ENCODE measurements around the gene ZNF823. TPM values are rescaled to one million over a fixed set of nuclear protein-coding genes. Genes with fewer than 3 reads are reported as not detected.
"Not testable (repeated sequence)": the region's sequence is repeated elsewhere in the genome, so short reads cannot be mapped to it uniquely, and the experiment has no call there.

The ZNF823 gene
- total RNA-seq (2014; rRNA removed; shearing (Covaris generic)) = 0.10 TPM in 1 of 2 replicates, not detected in the other
- 1.2 TPM in 1 of 2 replicates, not detected in the other for polyA plus RNA-seq (2014; cell fraction: nucleus; rRNA removed)

DNA sequence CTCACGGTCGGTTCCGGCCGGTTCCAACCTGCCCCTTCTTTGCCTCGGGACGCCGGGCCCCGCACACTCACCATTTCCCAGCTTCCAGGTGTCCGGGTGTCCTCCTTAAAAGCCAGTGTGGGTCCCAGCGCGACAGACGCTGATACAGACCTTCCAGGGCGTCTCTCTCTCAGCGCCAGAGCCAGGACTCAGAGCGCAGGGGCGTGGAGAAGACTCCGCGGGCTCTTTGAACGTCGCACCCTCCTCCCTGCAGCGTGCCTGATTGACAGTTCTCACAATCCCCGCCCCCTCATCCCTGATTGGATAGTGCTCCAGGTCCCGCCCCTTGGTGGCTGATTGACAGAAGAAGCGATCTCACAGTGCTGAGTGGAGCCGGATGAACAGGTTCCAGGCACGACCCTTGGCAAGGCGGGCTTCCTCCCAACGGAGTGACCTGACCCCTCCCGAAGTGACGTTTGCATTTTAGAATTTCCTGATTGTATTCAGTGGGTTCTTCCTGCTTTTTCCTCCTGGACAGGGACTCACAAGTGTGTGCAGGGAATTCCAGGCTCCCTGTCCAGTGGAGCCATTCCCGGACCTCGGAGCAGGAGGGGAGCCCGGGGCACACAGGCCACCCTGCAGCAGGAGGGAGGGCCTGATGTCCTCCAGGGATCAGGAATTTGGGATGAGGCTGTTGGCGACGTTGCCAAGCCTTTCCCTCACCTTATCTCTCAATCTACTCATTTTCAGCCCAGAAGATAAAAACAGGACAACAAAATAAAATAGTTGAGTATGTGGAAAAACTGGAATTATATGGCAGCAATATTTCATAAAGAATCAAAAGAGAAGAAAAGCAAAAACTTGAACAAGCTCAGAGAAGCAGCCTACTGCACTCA lies at the start of gene ZNF823:
Gene ZNF823, minus strand, starts transcription at position 201 of the 875 bp plus-strand sequence. Its CDS starts 127 bp downstream, at position 74.
- peak; percentile 32 for DNase-seq (ENCODE audit: extremely low read depth, low read depth)

DNA sequence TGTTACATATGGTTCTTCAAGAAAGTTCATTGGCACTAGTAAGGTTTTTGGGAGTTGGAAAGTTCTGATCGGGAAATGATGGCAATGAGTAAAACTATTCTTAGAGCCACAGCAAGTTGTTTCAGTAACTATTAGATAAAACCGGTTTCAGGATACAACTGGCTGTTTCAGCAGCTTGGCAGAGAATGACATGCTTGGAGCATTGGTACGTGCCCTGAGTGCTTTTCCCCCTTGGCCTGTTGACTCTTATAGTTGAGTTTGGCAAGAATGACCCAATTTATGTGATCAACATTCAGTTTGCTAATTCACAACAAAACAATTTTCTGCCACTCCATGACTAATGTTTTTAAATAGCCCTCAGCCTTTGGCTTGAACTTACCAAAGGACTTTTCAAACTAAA lies 48.8 kb upstream of the ZNF823 start:
- no peak for DNase-seq (ENCODE audit: extremely low read depth, low read depth)

DNA sequence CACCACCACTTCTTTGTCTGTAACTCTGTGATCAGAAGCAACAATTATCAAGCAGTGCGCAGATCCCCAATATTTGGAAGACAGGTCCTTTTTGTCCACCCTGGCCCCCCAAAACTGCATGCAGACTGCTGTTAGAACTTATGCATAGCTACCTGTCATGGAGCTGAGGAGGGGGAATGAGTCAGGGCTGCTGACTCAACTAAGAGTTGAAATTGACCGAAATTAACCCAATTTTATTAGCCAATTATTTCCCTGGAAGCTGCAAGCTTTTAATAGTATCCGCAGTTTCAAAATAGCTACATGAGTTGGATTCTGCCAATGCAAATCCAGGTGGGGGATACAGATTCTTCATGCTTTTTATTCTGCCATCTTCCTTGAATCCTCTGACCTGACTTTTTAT lies 45.6 kb upstream of the ZNF823 start:
- DNase-seq (ENCODE audit: extremely low read depth, low read depth) = no peak

DNA sequence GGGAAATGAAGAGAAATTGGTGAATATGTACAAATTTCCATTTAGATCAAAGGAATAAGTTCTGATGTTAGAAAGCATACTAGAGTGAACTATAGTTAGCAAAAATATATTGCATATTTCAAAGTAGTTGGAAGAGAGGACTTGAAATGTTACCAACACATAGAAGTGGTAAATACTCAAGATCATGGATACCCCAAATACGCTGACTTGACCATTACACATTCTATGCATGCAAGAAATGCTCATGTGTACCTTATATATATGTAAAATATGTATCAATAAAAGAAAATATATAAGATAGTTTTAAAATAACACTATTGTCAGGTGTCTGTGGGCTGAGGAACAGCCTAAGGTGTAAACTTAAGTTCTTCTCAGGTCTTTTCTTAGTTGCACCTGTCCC lies 45.0 kb upstream of the ZNF823 start:
- DNase-seq (ENCODE audit: extremely low read depth, low read depth) = no peak

DNA sequence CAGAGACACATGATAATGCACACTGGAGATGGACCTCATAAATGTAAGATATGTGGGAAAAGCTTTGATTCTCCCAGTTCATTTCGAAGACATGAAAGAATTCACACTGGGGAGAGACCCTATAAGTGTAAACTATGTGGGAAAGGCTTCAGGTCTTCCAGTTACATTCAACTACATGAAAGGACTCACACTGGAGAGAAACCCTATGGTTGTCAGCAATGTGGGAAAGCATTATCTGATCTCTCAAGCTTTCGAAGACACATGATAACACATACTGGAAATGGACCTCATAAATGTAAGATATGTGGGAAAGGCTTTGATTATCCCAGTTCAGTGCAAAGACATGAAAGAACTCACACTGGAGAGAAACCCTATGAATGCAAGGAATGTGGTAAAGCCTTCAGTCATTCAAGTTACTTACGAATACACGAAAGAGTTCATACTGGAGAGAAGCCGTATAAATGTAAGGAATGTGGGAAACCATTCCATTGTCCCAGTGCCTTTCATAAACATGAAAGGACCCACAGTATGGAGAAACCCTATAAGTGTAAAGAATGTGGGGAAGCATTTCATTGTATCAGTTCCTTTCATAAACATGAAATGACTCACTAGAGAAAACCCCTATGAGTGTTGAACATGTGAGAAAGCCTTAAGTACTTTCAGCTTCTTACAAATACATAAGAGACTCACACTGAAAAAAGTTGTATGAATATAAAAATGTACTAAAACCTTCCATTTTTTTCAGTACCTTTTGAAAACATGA lies 42.7 kb upstream of the ZNF823 start:
- DNase-seq (ENCODE audit: extremely low read depth, low read depth) = no peak

DNA sequence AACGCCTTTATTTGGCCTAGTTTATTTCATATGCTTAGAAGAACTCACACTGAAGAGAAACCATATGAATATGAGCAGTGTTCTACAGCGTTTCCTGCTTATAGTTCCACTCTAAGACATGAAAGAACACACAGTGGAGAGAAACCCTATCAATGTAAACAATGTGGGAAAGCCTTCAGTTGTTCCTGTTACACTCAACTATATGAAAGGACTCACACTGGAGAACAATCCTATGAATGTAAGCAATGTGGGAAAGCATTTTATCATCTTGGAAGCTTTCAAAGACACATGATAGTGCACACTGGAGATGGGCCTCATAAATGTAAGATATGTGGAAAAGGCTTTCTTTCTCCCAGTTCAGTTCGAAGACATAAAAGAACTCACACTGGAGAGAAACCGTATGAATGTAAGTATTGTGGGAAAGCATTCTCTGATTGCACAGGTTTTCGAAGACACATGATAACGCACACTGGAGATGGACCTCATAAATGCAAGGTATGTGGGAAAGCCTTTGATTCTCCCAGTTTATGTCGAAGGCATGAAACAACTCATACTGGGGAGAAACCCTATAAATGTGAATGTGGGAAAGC lies 41.8 kb upstream of the ZNF823 start:
- no peak for DNase-seq (ENCODE audit: extremely low read depth, low read depth)

DNA sequence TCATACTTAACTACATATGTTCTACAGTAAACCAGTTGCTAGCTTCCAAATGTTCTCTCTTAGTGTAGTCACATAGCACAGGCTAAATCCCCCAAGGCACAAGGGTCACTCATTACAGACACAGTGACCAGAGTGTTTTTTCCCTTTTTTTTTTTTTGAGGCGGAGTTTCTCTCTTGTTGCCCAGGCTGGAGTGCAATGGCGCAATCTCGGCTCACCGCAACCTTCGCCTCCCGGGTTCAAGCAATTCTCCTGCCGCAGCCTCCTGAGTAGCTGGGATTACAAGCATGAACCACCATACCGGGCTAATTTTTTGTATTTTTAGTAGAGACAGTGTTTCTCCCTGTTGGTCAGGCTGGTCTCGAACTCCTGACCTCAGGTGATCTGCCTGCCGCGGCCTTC lies 37.9 kb upstream of the ZNF823 start:
- not testable (repeated sequence) for DNase-seq (ENCODE audit: extremely low read depth, low read depth)

DNA sequence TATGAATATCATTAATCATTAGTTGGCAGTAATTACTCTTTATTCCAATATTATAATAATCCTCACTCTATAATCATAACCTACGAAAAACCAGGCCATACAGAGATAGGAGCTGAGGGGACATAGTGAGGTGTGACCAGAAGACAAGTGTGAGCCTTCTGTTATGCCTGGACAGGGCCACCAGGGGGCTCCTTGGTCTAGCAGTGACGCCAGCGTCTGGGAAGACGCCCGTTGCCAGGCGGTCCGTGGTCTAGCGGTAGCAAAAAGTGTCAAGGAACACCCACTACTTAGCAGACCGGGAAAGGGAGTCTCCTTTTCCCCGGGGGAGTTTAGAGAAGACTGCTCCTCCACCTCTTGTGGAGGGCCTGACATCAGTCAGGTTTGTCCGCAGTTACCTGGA lies 32.8 kb upstream of the ZNF823 start:
- not testable (repeated sequence) for DNase-seq (ENCODE audit: extremely low read depth, low read depth)

DNA sequence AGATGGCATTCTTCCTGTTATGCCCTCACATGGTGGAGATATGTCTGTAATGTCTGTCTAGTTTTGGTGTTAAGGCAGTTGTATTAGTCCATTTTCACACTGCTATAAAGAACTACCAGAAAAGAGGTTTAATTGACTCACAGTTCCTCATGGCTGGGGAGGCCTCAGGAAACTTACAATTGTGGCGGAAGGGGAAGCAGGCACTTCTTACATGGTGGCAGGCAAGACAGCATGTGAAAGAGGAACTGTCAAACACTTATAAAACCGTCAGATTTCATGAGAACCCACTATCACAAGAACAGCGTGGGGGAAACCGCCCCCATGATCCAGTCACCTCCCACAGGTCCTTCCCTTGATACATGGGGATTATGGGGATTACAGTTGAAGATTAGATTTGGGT lies 31.2 kb upstream of the ZNF823 start:
- DNase-seq (ENCODE audit: extremely low read depth, low read depth) = no peak

DNA sequence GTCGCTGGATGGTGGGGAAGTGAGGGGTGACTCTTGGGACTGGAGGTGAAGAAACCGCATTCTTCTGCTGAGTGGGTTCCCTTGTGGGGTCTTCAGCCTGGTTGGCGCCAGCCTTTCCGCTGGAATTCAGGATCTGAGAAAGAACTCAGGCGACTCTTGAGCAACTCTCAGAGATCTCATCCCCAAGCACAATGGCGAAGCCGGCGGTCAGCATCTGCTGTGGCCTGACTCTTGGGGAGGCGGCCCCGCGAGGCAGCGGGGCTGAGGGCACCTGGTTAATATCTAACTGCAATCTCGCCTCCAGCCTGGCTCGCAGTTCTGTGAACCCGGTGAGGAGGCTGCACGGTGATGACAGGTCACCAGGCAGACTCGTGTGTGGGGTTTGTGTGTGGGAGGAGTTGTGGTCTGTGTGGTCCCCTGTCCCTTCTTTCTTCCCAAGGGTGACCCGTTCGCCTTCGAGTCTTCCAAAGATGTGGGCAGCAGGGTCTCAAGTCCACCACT lies 28.9 kb upstream of the ZNF823 start:
- DNase-seq (ENCODE audit: extremely low read depth, low read depth) = no peak

DNA sequence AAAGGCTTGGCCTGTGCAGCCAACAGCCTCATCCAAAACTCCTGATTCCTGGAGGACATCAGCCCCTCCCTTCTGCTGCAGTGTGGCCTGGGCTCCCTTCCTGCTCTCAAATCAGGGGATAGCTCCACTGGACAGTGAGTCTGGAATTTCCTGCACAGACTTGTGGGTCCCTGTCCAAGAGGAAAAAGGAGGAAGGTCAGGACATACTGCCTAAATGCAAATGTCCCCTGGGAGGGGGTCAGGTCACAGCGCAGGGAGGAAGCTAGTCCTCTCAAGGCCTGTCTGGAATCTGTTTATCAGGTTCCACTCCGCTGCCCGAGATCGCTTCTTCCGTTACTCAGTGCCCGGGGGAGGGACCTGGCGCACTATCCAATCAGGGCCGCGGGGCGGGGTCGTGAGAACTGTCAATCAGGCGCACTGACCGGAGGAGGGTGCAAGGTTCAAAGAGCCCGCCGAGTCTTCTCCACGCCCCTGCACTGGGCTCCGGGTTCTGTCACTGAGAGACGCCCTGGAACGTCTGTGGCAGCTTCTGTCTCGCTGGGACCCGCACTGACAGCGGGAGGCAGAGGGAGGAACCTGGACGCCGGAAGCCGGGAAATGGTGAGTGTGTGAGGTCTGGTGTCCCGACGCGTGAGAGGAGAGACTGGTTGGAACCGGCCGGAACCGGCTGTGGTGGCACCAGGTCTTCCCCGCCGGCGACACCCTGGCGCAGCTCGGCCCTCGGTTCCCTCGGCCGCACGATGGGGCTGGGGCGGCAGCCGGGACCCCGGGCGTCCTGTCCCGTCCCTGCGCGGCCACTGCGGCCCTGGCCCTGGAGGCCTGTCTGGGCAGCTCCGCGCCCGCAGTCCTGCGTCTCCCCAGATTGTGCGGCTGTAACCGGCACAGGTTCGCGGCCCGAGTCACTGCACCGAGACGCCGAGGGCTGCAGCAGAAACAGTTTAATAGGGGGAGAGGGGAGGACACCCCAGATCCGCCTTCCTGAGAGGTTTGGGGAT lies 28.1 kb upstream of the ZNF823 start, which contains the start of gene ZNF441:
Gene ZNF441, plus strand, starts transcription at position 404 of the 995 bp plus-strand sequence. Its CDS starts 194 bp downstream, at position 598.
- no peak for DNase-seq (ENCODE audit: extremely low read depth, low read depth)

DNA sequence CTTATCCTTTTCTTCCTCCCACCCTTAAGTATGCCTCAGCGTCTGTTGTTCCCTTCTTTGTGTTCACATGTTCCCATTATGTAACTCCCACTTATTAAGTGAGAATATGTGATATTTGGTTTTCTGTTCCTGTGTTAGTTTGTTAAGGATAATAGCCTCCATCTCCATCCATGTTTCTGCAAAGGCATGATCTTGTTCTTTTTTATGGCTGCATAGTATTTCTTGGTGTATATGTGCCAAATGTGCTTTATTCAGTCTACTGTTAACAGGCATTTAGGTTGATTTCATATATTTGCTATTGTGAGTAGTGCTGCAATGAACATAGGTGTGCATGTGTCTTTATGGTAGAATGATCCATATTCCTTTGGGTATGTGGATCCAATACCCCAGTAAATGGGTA lies 24.9 kb upstream of the ZNF823 start:
- DNase-seq (ENCODE audit: extremely low read depth, low read depth) = no peak

DNA sequence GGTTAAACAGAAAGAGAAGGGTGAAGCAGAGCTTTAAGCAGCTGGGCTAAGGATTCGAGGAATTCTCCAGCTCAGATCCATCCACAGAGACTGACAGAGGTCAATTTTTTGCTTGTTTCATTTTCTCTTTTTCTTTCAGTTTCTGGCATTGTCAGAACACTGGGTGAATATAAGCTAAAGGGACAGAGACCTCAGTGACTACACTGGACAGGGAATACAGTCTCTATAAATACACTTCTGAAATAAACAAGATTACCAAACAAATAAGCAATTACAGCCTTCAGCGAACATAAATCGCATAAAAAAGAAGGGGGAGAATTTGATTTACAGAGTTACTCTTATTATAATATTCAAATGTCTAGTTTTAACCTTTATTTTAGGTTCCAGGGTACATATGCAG lies 24.4 kb upstream of the ZNF823 start:
- DNase-seq (ENCODE audit: extremely low read depth, low read depth) = no peak

DNA sequence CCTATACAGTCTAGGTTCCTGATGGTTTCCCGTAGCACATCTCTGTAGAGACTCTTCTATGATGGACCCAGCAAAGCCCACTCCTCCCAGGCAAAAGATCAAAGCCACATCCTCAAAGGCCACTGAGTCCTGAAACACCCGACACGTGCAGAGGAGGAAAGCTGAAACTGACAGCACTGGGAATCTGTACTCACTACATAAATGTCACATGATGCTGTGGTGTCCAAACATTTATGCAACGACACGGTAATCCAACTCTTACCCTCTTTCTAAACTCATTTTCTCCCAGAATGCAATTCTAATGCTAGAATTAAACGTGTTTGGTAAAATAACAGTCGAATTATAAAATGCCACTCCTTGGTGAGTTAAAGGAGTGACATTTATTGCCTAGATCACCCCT lies 21.1 kb upstream of the ZNF823 start:
- no peak for DNase-seq (ENCODE audit: extremely low read depth, low read depth)

DNA sequence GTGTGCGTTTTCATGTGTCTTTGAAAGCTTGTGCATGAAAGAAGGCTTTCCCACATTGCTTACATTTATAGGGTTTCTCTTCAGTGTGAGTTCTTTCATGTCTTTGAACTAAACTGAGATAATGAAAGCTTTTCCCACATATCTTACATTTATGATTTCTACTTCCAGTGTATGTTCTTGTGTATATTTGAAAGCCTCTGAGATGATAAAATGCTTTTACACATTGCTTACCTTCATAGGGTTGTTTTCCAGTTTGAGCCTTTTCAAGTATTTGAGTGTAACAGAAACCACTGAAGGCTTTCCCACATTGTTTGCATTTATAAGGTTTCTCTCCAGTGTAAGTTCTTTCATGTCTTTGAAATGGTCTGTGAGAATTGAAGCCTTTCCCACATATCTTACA lies 18.2 kb upstream of the ZNF823 start:
- no peak for DNase-seq (ENCODE audit: extremely low read depth, low read depth)

DNA sequence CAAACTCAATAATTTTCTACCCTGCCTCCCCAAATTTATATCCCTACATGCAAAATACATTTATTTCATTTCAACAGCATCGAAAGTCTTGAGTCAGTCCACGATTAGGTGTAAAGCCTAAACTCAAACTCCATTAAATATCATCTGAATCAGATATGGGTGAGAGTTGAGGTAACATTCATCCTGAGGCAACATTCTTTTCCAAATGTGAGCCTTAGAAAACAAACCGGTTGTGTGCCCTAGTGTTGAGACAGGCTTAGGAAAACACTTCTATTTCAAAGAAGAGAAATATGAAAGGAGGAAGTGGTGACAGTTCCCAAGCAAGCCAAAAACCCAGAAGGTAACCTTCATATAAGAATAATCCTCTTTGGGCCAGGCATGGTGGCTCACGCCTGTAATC lies 15.9 kb upstream of the ZNF823 start:
- no peak for DNase-seq (ENCODE audit: extremely low read depth, low read depth)

DNA sequence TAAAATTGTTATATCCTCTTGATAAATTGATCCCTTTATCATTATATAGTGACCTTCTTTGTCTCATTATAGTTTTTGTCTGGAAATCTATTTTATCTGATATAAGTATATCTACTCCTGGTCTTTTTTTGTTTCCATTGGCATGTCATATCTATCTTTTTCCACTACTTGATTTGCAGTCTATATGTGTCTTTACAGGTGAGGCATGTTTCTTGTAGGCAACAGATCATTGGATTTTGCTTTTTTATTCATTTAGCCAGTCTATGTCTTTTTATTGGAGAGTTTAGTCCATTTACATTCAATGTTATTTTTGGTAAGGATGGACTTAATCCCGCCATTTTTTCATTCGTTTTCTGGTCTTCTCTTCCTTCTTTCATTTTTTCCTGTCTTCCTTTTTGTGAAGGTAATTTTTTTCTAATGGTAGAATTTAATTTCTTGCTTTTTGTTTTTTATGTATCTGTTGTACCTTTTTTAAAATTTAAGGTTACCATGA lies 13.5 kb upstream of the ZNF823 start:
- no peak for DNase-seq (ENCODE audit: extremely low read depth, low read depth)

DNA sequence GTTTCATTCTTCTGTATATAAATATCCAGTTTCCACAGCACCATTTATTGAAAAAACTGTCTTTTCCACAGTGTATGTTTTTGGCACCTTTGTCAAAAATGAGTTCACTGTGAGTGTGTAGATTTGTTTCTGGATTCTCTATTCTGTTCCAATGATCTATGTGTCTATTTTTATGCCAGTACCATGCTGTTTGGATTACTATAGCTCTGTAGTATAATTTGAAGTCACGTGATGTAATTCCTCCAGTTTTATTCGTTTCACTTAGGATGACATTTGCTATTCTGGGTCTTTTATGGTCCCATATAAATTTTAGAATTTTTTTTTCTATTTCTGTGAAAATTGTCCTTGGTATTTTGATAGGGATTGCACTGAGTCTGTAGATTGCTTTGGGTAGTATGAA lies 11.0 kb upstream of the ZNF823 start:
- DNase-seq (ENCODE audit: extremely low read depth, low read depth) = no peak

DNA sequence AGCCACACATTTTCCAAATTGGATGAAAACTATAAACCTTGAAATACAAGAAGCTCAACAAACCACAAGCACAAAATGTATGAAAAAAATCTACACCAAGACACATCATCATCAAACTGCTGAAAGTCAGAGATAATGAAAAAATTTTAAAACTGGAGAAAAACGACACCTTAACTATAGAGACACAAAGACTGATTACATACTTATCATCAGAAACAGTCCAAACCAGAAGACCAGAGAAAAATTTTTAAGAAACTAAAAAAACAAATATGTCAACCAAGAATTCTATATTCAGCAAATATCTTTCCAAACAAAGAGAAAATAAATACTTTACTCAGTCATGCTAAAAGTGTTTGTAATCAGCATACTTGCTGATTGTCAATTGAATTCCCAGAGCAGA lies 8.5 kb upstream of the ZNF823 start:
- no peak for DNase-seq (ENCODE audit: extremely low read depth, low read depth)

DNA sequence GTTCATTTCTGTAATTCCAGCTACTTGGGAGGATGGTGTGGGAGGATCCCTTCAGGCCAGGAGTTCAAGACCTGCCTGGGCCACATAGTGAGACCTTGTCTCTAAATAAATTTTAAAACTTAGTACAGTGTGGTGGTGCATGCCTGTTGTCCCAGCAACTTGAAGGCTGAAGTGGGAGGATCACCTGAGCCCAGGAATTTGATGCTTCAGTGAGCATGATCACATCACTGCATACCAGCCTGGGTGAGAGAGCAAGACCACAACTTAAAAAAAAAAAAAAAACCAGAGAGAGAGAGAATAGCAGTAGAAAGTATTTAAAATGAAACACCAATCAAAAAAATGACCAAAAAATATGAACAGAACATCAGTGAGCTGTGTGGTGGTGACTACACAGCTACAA lies 7.1 kb upstream of the ZNF823 start:
- no peak for DNase-seq (ENCODE audit: extremely low read depth, low read depth)
